Left ventricle myocardium inferior (tissue), 1 donor: Measurements from ENCODE around the gene UBE2QL1. TPM values are rescaled to one million over a fixed set of nuclear protein-coding genes. Genes with fewer than 3 reads are reported as not detected.

ENCODE experiments used
- DNase-seq: peaks from one replicate; pipeline ENCODE4 v3.0.0-alpha.2; 2020
- H3K27ac ChIP-seq: fragments of 200-600 bp; replicated peaks from 2 replicates; pipeline ENCODE4 v1.8.0; 2021
- H3K27me3 ChIP-seq: fragments of 200-600 bp; 2 replicates; pipeline ENCODE4 v1.8.0; 2021; ENCODE audit warnings: low read depth
- H3K36me3 ChIP-seq: fragments of 200-600 bp; 2 replicates; pipeline ENCODE4 v1.8.0; 2021
- H3K4me1 ChIP-seq: fragments of 200-600 bp; 2 replicates; pipeline ENCODE4 v1.8.0; 2021
- H3K4me3 ChIP-seq: fragments of 200-600 bp; 2 replicates; pipeline ENCODE4 v1.8.0; 2021; ENCODE audit warnings: mild to moderate bottlenecking, moderate library complexity
- H3K9me3 ChIP-seq: fragments of 200-600 bp; replicated peaks from 2 replicates; pipeline ENCODE4 v1.8.0; 2021
- CTCF ChIP-seq: fragments of 200-600 bp; IDR thresholded peaks from 2 replicates; pipeline ENCODE4 v1.8.0; 2021; ENCODE audit warnings: antibody characterized with exemption, mild to moderate bottlenecking, borderline replicate concordance
- intact Hi-C: fragments of 100-400 bp; cut with micrococcal nuclease; formaldehyde crosslinking; loops from one replicate; pipeline ENCODE4 v1.11.0; 2022
- long read RNA-seq: library from polyadenylated mRNA; unstranded; transcript quantifications from one replicate; pipeline ENCODE4 v2.0.0, GENCODE V29; 2021
- total RNA-seq: library from RNA; stranded (reverse); fragmentation: NEBNext Ultra II Directional; extraction: Animal tissue kit (Norgen Biotek cat#: 25700); gene quantifications from one replicate; pipeline ENCODE4 v1.2.1, GENCODE V29; 2021
- donor health status: DM: no; HTN: yes; CAD: no; lungs with severe emphysema.

Gene UBE2QL1, protein sequence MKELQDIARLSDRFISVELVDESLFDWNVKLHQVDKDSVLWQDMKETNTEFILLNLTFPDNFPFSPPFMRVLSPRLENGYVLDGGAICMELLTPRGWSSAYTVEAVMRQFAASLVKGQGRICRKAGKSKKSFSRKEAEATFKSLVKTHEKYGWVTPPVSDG
- total RNA-seq, result 25.5 TPM
- long read RNA-seq, full-length matches to known transcripts, result 38 of 43 reads
- long read RNA-seq, partial matches to known transcripts, result 0 of 43 reads
- long read RNA-seq, other reads (novel, unspliced or antisense), result 5 of 43 reads

DNA sequence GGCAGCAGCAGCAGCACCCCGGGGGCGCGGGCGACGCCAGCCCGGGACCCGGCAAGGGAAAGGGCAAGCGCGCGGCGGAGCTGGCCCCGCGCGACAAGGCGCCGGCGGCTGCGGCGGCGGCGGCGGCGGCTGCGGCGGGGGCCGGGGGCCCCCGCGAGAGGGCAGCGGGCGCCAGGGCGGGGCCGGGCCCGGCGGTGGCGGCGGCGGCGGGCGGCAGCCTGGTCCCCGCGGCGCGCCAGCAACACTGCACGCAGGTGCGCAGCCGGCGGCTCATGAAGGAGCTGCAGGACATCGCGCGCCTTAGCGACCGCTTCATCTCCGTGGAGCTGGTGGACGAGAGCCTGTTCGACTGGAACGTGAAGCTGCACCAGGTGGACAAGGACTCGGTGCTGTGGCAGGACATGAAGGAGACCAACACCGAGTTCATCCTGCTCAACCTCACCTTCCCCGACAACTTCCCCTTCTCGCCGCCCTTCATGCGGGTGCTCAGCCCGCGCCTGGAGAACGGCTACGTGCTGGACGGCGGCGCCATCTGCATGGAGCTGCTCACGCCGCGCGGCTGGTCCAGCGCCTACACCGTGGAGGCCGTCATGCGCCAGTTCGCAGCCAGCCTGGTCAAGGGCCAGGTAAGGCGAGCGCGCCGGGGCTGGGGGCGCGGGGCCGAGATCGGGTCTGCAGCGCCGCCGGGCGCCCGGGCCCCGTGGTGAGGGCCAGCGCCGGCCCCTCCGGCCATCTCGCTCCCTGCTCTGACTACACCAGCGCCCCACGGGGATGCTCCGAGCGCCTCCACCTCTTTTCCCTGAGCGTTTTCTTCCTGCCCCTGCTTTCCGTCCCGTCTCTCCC lies at the start of gene UBE2QL1:
TSS of gene UBE2QL1 (plus strand) at position 238 of the 843 bp plus-strand sequence. CDS start at position 273, 35 bp downstream.
- Histone ChIP-seq H3K4me1 (peaks cover 28% of the 10 kb centered on the region), H3K27me3 (peaks cover 49% of the 10 kb centered on the region), H3K36me3 (no peaks in the 10 kb centered on the region), H3K27ac (peak within 1 kb of the TSS; percentile 93), H3K4me3 (peak within 1 kb of the TSS; percentile 71), H3K9me3 (no peaks in the 10 kb centered on the region)
- intact Hi-C loops, result no loop called here
- no peak for DNase-seq
- TF ChIP-seq CTCF, result no peak

DNA sequence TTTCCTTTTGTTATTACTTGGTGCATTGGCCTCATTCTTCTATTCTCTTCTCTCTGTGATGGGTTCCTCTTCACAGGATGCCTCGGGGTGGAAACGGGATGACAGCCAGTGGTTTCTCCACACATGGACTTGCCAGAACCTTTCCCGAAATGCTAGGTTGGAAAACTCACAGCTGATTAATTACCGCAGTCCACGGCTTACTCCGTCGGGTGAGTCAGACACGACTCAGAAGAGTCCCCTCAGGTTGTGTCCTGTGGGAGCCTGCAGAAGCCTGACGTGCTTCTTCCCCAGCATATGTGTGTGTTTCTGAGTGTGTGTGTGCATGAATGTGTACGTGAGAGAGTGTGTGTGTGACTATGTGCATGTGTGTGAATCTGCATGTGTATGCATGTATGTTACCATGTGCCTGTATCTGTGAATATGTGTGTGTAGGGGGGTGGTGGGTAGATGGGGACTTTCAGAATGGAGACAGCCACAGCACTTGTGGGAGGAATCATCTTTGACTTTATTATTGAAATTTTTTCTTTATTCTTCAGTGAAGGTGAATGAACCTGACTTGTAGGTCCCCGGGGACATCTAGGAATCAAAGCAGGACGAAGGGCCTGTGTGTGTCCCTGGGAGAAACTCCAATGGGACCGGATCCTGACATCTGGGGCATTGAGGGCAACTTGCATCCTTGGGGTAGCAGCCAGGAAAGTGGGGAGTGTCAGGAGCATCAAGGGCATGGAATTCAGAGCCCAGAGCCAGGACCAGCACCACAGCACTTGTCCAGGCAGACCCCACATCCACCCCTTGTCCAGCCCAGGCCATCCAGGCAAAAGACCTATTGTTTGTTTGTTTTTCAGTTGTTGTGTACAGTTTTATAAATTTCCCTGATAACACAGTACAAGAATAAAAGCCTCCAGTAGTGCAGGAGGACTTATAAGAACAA lies 48.4 kb upstream of the UBE2QL1 start:
- no peaks in the 10 kb centered on the region for H3K36me3 ChIP-seq
- DNase-seq, result no peak
- no peaks in the 10 kb centered on the region for H3K4me1 ChIP-seq
- H3K9me3 ChIP-seq, result peaks cover 6% of the 10 kb centered on the region
- no peak overlapping the region for H3K4me3 ChIP-seq
- no peak overlapping the region for H3K27ac ChIP-seq
- TF ChIP-seq CTCF, result no peak
- peaks cover 9% of the 10 kb centered on the region for H3K27me3 ChIP-seq
- intact Hi-C loops, result no loop called here

- no peaks in the 10 kb centered on the region for H3K36me3 ChIP-seq
- no peaks in the 10 kb centered on the region for H3K27me3 ChIP-seq
- H3K27ac ChIP-seq, result no peak overlapping the region
- DNase-seq, result no peak
- no peak overlapping the region for H3K4me3 ChIP-seq
- no peak for TF ChIP-seq CTCF
- intact Hi-C loops, result no loop called here
- no peaks in the 10 kb centered on the region for H3K4me1 ChIP-seq
- peaks cover 6% of the 10 kb centered on the region for H3K9me3 ChIP-seq
Measured at GRCh38 chr5:6401410-6401809, 47.2 kb upstream of the UBE2QL1 start.

- H3K36me3 ChIP-seq, result no peaks in the 10 kb centered on the region
- H3K4me3 ChIP-seq, result no peak overlapping the region
- H3K27me3 ChIP-seq, result peaks cover 3% of the 10 kb centered on the region
- no peak overlapping the region for H3K27ac ChIP-seq
- H3K9me3 ChIP-seq, result peaks cover 2% of the 10 kb centered on the region
- H3K4me1 ChIP-seq, result no peaks in the 10 kb centered on the region
- intact Hi-C loops, result no loop called here
- DNase-seq, result no peak
- no peak for TF ChIP-seq CTCF
Measured at GRCh38 chr5:6402939-6403338, 45.7 kb upstream of the UBE2QL1 start.

DNA sequence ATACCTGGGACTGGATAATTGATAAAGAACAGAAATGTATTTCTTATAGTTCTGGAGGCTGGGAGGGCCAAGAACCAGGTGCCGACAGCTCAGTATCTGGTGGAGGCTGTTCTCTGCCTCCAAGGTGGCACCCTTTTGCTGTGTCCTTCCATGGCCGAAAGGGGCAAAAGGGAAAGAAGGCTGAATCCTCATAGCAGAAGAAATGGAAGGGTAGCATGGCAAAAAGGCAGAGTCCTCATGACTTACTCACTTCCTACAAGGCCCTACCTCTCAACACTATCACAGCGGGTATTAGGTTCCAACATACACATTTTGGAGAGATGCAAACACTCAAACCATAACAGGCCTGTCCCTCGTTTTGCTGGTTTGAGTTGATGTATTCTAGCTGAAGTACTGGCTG lies 45.2 kb upstream of the UBE2QL1 start:
- H3K27ac ChIP-seq, result no peak overlapping the region
- no peak for TF ChIP-seq CTCF

More for the DNA sequence above, 45.2 kb upstream of the UBE2QL1 start:
- Histone ChIP-seq H3K9me3 (no peaks in the 10 kb centered on the region), H3K36me3 (no peaks in the 10 kb centered on the region), H3K27me3 (peaks cover 7% of the 10 kb centered on the region), H3K4me1 (no peaks in the 10 kb centered on the region), H3K4me3 (no peak overlapping the region)
- no peak for DNase-seq
- intact Hi-C loops, result no loop called here
